HG03460 (cell line): ENCODE results near the gene OR51E2.
A peak's percentile ranks its signal among the peaks of the same experiment; 100 is the strongest.
"Not testable (repeated sequence)": the region's sequence is repeated elsewhere in the genome, so short reads cannot be mapped to it uniquely, and the experiment has no call there.

Experiments used
- ATAC-seq: cut with Tn5 transposase; IDR thresholded peaks from one replicate; pipeline ENCODE4 v1.9.1; 2021; ENCODE audit not compliant: unreplicated experiment

OR51E2 gene

DNA sequence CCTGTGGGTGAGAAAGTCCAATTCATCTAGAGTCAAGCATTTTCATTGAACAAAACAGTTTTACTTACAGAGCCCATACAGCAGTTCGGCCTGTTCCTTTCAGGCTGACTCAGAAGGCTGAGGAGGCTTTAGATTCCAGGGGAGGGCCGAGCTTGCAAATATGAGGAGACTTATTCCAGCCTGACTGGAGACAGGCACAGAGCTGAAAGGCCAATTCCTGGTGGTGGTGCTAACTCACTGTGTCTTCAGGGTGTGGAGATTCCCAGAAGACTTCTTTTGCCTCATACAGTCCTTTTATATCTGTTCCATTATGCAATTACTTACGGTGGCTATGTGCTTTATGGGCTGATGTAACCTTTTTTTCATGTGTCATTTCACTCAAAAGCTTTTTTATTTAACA is at the start of gene OR51E2:
Gene OR51E2 (minus strand): TSS at position 269 of the 400 bp plus-strand sequence. CDS start 15,142 bp downstream, outside the sequence.
- no peak for ATAC-seq

DNA sequence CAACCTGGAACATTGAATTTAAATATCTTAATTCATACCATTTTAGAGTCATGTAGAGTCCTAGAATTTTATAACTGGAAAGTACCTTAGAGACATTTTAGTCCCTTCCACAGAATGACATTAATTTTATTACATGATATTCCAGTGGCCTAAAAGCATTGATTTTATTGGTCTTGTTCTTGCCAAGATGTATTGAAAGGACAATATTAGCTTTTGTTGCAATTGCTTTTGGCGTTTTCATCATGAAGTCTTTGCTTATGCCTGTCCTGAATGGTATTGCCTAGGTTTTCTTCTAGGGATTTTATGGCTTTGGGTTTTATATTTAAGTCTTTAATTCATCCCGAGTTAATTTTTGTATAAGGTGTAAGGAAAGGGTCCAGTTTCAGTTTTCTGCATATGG is 43.1 kb upstream of the OR51E2 start:
- no peak for ATAC-seq

- no peak for ATAC-seq
These were observed 29.5 kb upstream of the OR51E2 start for GRCh38 chr11:4727171-4727570.

GRCh38 chr11:4722616-4723534 is 25.2 kb upstream of the OR51E2 start:
- ATAC-seq: not testable (repeated sequence)

DNA sequence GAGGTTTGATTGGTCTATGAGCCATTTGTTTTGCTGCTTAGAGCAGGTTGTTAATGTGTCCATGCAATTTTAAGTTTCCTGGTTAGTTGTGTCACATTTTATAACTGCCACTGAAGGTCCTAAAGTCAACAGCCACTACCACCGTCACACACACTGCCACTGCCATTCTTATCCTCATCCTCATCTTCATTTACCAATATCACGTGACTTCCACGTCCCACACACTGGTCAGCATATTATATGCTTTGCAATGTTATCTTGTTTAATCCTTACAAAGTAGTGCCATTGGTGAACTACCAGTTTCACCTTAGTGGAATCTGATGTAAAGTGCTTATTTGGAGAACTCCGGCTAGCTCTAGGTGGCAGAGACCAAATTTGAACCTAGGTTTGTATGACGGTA is 16.6 kb upstream of the OR51E2 start:
- no peak for ATAC-seq

- ATAC-seq: no peak
These were observed 15.6 kb upstream of the OR51E2 start for GRCh38 chr11:4713241-4713640.

- ATAC-seq: no peak
These were observed 7.2 kb upstream of the OR51E2 start for GRCh38 chr11:4704790-4705334.

DNA sequence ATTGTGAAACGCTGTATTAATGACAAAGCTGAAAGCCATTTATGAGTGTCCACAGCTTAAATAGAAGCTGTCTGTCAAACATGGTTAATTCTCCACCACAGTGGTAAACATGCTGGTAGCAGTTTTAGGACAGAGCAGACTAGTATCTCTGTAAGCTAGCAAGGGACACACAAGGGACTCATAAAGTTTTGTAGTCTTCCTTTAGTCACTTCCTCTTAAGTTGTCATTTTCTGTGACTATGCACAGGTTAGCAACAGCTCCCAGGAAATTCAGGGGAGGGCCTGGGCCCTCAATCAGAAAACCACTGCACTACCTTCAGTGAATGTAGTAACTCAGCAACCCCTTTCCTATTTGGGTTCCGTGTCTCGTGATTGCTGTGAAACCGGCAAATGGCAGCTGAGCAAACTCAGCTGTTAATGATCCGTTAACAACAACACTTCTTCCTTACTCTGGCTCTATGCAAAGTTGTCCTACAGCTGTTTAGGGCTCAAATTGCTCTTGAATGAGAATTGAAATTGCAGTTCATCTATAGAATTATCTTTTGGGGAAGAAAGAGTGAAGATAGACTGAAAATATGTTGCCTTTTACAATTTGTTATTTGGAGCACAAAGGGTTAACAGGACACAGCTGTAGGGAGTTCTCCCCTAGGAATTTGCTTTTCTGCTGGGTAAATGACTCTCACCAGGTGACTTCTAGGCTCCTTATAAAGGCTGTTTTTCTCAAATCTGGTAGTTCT is 6.6 kb upstream of the OR51E2 start, which contains the start of gene MMP26:
Gene MMP26 (plus strand): TSS at position 731 of the 736 bp plus-strand sequence.
- ATAC-seq: peak; percentile 56

DNA sequence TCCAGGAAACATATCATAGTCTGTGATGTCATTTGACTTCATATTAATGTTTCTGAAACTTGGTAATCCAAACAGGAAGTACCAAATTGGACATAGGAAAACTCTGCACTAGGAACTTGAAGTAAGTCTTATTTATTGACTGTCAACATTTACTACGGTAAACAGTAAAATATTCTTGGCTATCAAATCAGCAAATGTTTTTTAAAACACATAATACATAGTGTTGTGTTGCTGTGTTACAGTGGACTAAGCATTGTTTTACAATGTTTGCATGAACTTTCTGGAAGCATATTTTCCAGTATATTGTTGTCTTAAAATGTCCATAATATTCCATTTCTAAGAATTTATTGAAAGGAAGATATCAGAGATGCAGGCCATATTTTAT is 2.8 kb upstream of the OR51E2 start:
- ATAC-seq: no peak

- peak; percentile 79 for ATAC-seq
These were observed 2.2 kb upstream of the OR51E2 start for GRCh38 chr11:4699697-4700435.

DNA sequence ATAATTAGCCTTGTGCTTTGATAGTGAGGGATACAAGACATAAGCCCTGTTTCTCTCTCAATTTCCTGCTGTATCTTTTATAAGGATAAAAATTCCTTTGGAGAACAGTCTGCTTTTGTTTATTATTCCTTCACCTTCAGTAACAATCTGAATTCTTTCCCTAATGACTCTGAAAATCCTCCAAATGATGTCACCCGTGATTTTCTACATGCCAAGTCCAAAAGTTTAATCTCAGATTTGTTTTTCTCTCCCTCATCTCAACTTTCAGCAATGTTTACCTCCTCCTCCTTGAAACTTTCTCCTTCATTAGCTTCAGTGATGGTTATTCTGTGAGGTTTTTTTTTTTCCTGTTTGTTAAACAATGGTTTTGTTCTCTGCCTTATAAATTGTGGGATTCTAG is 2.2 kb downstream of the OR51E2 start:
- ATAC-seq: no peak

- ATAC-seq: no peak
These were observed 12.9 kb downstream of the OR51E2 start for GRCh38 chr11:4684631-4685285.

- no peak for ATAC-seq
These were observed 14.8 kb downstream of the OR51E2 start for GRCh38 chr11:4682623-4683419.

DNA sequence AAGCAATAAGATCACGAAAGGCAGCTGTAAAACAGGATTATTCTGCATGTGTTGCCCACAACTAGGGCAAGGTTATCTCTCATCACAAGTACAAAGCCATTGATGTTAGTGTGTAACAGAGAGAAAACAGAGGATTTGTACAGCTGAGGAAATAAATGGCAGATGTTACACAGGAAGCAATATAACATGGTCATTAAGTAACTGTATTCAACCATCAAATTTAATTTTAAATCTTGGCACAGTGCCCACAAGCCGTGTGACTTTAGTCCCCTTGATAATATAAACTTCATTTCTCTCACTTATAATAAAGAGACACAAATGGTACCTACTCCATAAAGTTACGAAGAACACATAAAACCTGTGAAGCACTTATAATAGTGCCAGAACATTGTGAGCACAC is 17.3 kb downstream of the OR51E2 start:
- ATAC-seq: no peak

DNA sequence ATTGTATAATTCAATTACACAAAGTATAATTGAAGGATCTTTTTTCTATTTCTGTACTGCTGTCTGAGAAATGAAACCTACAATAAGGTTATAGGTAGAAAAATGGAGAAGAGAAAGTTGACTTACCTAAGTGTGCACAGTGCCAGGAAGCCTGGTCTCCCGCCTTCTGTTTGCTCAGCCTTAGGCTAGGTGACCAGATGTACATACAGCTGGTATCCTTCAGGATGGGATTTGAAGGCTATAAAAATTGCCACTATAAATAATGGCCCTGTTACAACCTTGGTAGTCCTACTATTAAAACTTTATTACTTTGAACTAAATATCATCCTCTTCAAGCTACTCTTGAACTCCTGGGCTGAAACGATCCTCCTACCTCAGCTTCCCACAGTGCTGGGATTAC is 19.7 kb downstream of the OR51E2 start:
- no peak for ATAC-seq

DNA sequence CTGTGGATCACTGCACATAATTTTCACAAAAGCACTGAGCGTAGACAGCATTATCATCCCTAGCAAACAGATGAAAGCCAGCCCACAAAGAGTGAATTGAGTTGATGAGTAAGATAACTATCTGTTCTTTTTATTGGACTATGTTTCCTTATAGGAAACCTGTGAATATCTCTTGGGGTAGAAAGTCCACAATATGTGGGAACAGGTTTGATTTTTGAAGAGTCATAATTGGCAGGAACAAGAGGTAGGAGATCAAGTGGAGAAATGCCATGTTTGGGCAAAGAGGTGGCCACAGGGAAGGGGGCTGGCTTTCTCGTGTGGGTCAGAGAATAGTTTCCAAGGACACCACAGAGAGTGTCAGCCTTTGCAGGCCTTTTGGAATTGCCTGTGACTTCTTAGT is 23.9 kb downstream of the OR51E2 start:
- no peak for ATAC-seq

GRCh38 chr11:4672470-4672869 is 25.2 kb downstream of the OR51E2 start:
- no peak for ATAC-seq

DNA sequence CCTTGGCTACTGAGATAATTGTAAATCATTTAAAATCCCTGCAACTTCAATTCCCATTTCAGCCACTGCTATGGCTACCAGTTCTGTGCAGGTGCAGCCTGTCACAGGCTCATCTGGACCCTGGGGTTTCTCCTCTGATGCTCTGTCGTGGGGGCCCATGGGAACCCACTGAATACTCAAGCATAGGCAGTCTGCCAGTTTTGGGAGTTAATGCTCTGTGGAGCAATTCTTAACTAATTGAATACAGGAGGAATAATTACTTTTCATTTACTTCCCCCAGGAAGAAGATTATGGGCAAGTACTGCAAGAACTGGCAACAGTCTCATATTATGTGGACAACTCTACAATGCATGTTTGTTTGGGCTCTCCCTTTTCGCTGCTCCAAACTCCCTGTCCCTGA is 25.9 kb downstream of the OR51E2 start:
- no peak for ATAC-seq

DNA sequence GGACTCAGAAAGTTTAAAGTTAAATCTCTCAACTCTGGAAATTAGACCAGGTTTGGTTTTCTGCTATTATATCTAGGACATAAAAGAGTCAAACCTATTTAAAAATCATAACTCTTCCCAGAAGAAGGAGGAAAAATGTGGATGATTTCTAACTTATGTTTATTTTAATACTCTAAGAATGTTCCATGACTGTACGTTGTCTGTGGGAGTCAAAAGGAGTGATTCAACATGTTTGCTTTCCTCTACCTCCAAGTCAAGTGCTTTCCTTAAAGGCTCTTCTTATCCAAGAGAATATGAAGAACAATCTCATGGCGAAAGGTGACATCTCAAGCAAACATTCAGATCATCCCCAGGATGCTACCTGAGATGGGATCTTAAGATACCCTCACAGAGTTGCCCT is 32.2 kb downstream of the OR51E2 start:
- no peak for ATAC-seq

- no peak for ATAC-seq
These were observed 32.9 kb downstream of the OR51E2 start for GRCh38 chr11:4664786-4665185.
